Fibroblast of lung (primary cell): ENCODE data around the gene GFPT2. TPM values are rescaled to one million over a fixed set of nuclear protein-coding genes. Genes with fewer than 3 reads are reported as not detected.

Source experiments
- DNase-seq, 2 donors: peaks; one replicate each; pipeline versions ENCODE4 v3.0.0 to v3.0.0-alpha.2; 2010; ENCODE audit warnings: low read depth in 2 of 2
- H2AFZ ChIP-seq: 2 replicates; pipeline ENCODE4 v1.5.1; 2012; ENCODE audit warnings: low read length, control low read depth, inconsistent platforms
- H3K27ac ChIP-seq: 2 replicates; pipeline ENCODE4 v1.5.1; 2011; ENCODE audit warnings: low read length, control low read depth; ENCODE audit not compliant: insufficient read depth
- H3K27me3 ChIP-seq: 2 replicates; pipeline ENCODE4 v1.5.1; 2011; ENCODE audit warnings: mild to moderate bottlenecking, low read length; ENCODE audit not compliant: control insufficient read depth, insufficient read depth
- H3K36me3 ChIP-seq: 2 replicates; pipeline ENCODE4 v1.5.1; 2011; ENCODE audit warnings: low read length; ENCODE audit not compliant: control insufficient read depth, insufficient read depth
- H3K4me1 ChIP-seq: 2 replicates; pipeline ENCODE4 v1.5.1; 2011; ENCODE audit warnings: low read length; ENCODE audit not compliant: control insufficient read depth, insufficient read depth; ENCODE audit errors: extremely low read depth
- H3K4me2 ChIP-seq: 2 replicates; pipeline ENCODE4 v1.5.1; 2011; ENCODE audit warnings: low read length, control low read depth; ENCODE audit not compliant: insufficient read depth; ENCODE audit errors: extremely low read depth
- H3K4me3 ChIP-seq, 4 experiments: fragments of 200-600 bp in 1 of 4; sonication (generic) in 1 of 4; replicated peaks in 1 of 4; 2 replicates each; pipeline ENCODE4 v1.5.1; 2011 to 2016; ENCODE audit warnings: low read length in 4 of 4, low read depth in 3 of 4, mild to moderate bottlenecking in 3 of 4, control low read depth in 2 of 4, inconsistent platforms in 1 of 4, mixed read lengths in 1 of 4; ENCODE audit not compliant: insufficient read depth in 1 of 4; ENCODE audit errors: control extremely low read depth in 1 of 4
- H3K79me2 ChIP-seq: 2 replicates; pipeline ENCODE4 v1.5.1; 2012; ENCODE audit warnings: mild to moderate bottlenecking, low read length, inconsistent platforms; ENCODE audit not compliant: control insufficient read depth, insufficient read depth
- H3K9ac ChIP-seq: 2 replicates; pipeline ENCODE4 v1.5.1; 2011; ENCODE audit warnings: mild to moderate bottlenecking, low read length, control low read depth; ENCODE audit not compliant: insufficient read depth
- H3K9me3 ChIP-seq: 2 replicates; pipeline ENCODE4 v1.5.1; 2012; ENCODE audit warnings: low read depth, low read length; ENCODE audit not compliant: control insufficient read depth, insufficient read depth
- H4K20me1 ChIP-seq: 2 replicates; pipeline ENCODE4 v1.5.1; 2011; ENCODE audit warnings: low read length; ENCODE audit not compliant: control insufficient read depth, insufficient read depth; ENCODE audit errors: extremely low read depth
- EZH2 ChIP-seq: IDR thresholded peaks from 2 replicates; pipeline ENCODE4 v1.5.1; 2012; ENCODE audit warnings: low read length, control low read depth, mild to moderate bottlenecking; ENCODE audit errors: missing control alignments
- polyA plus RNA-seq, 2 donors: library from polyadenylated mRNA; depleted of rRNA in 1 of 2; stranded (reverse) in 1 of 2; unstranded in 1 of 2; fragments of >200 nt; gene quantifications; 2 replicates each; pipeline ENCODE4 v1.2.1, GENCODE V29; 2011 to 2012; ENCODE audit warnings: missing spikeins in 1 of 2
- total RNA-seq: library from RNA; depleted of rRNA; stranded (reverse); fragments of >200 nt; gene quantifications from 2 replicates; pipeline ENCODE4 v1.2.1, GENCODE V29; 2014
- TF ChIP-seq, protein P1 (sequence below), 2 donors: IDR thresholded peaks in 1 of 2; conservative IDR thresholded peaks in 1 of 2; 1 replicate in 1 of 2; 2 replicates in 1 of 2; pipeline ENCODE4 v1.5.1; 2011 to 2012; ENCODE audit warnings: low read length in 2 of 2, control low read depth in 1 of 2, inconsistent platforms in 1 of 2, low read depth in 1 of 2, mild to moderate bottlenecking in 1 of 2

GFPT2 gene
- total and polyA plus RNA-seq, 2 donors (not counting 1 experiment from before 2014, with no cell fraction given): 6.1 to 19.3 TPM

DNA sequence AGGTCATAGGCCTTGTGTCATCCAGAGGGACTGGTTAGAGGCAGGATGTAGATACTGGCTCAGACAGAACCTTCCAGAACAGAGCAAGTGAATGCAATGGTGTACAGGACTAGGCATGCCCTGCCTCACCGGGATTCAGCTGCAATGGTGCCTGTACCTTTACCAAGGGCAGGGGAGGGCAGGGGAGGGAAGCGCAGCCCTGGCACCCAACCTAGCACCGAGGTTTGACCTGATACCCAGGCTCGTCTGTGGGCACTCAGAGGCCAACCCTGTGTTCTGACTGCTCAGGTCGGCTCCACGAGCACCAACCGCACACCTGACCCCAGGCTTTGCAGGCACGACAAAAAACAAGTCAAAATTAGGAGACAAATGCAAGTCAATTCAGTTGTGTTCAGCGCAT lies 47.3 kb upstream of the GFPT2 start:
- no peak for DNase-seq
- Histone ChIP-seq H3K4me3 (no peak overlapping the region), H3K27me3 (no peaks in the 10 kb centered on the region), H3K4me1 (no peaks in the 10 kb centered on the region), H3K4me2 (no peak overlapping the region), H3K9ac (no peak overlapping the region), H3K27ac (no peak overlapping the region), H2AFZ (no peak overlapping the region), H3K79me2 (no peaks in the 10 kb centered on the region), H3K36me3 (no peaks in the 10 kb centered on the region), H4K20me1 (no peaks in the 10 kb centered on the region), H3K9me3 (no peaks in the 10 kb centered on the region)
- TF ChIP-seq EZH2: no peak
- TF ChIP-seq, protein P1, sequence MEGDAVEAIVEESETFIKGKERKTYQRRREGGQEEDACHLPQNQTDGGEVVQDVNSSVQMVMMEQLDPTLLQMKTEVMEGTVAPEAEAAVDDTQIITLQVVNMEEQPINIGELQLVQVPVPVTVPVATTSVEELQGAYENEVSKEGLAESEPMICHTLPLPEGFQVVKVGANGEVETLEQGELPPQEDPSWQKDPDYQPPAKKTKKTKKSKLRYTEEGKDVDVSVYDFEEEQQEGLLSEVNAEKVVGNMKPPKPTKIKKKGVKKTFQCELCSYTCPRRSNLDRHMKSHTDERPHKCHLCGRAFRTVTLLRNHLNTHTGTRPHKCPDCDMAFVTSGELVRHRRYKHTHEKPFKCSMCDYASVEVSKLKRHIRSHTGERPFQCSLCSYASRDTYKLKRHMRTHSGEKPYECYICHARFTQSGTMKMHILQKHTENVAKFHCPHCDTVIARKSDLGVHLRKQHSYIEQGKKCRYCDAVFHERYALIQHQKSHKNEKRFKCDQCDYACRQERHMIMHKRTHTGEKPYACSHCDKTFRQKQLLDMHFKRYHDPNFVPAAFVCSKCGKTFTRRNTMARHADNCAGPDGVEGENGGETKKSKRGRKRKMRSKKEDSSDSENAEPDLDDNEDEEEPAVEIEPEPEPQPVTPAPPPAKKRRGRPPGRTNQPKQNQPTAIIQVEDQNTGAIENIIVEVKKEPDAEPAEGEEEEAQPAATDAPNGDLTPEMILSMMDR (conservative IDR thresholded peaks at IDR 0.05 in 1 of 2, IDR thresholded peaks at IDR 0.05 in 1 of 2; ENCODE audit: low read depth in 1 of 2, low read length in 2 of 2): no peak

DNA sequence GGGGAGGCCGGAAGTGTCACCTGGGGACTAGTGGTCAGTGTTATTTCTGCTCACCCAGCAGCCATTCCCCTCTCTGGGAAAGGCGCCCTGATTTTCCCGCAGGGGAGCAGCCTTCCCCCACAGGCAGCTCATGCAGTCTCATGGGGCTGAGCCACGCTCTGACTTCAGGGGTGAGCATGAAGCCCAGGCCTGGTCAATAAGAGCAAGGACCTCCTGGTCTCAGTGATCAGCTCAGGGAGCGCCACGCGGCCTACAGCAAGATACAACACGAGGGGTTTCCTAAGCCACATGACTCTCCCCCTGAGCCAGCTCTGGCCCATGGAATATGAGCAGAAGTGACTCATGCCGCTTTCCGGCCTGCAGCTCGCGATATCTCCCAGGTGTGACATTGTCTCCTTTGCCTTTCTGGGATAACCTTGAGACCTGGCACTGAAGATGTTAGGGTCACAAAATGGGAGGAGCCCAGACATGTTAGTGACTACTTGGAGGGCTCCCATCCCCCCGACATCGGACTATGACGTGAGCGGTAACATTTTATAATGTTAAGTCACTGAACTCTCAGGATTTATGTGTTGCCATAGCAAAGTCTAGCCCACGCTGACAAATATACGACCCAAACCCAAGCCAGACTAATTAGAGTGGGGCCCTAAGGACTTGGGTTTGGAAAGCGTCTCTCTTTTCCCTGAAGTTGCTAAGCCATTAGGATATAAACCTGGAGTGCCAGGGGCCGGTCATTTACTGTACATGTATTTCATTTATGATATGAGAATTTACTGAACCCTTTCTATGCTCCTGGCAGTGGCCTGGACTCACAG lies 46.5 kb upstream of the GFPT2 start:
- Histone ChIP-seq H3K4me1 (no peaks in the 10 kb centered on the region), H2AFZ (no peak overlapping the region), H3K4me2 (no peak overlapping the region), H3K9ac (no peak overlapping the region), H3K27ac (no peak overlapping the region), H4K20me1 (no peaks in the 10 kb centered on the region), H3K27me3 (no peaks in the 10 kb centered on the region), H3K79me2 (no peaks in the 10 kb centered on the region), H3K36me3 (no peaks in the 10 kb centered on the region), H3K9me3 (no peaks in the 10 kb centered on the region), H3K4me3 (no peak overlapping the region)
- DNase-seq: no peak
- no peak for TF ChIP-seq EZH2

DNA sequence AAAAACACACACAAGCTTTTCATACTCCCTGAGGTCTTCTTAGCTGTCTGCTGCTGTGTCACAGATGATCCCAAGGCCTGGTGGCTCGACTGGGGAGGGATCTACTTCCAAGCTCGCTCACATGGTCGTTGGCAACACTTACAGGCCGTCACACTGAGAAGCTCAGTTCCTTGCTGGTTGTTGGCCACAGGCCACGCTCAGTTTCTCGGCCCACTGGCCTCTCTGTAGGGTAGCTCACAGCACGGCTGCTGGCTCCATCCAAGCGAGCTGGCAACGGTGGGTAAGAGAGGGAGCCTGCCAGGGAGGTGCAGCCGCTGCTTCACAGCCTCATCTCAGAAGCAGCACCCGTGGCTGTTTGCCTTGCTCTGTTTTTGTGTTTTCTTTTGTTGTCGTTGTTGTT lies 43.8 kb upstream of the GFPT2 start:
- Histone ChIP-seq H3K27me3 (no peaks in the 10 kb centered on the region), H3K4me3 (no peak overlapping the region), H3K4me1 (no peaks in the 10 kb centered on the region), H3K4me2 (no peak overlapping the region), H3K27ac (no peak overlapping the region), H2AFZ (no peak overlapping the region), H3K79me2 (no peaks in the 10 kb centered on the region), H3K36me3 (no peaks in the 10 kb centered on the region), H3K9me3 (no peaks in the 10 kb centered on the region), H4K20me1 (no peaks in the 10 kb centered on the region), H3K9ac (no peak overlapping the region)
- TF ChIP-seq EZH2: no peak
- TF ChIP-seq, protein P1 (conservative IDR thresholded peaks at IDR 0.05 in 1 of 2, IDR thresholded peaks at IDR 0.05 in 1 of 2; ENCODE audit: low read depth in 1 of 2, low read length in 2 of 2): no peak
- no peak for DNase-seq
